Ovary (tissue), 9 donors: ENCODE results near the gene DIPK2B. TPM values are rescaled to one million over a fixed set of nuclear protein-coding genes. Genes with fewer than 3 reads are reported as not detected.

Experiments used
- DNase-seq, 5 donors: peaks; one replicate each; pipeline ENCODE4 v3.0.0-alpha.2; 2019 to 2020
- H3K27ac ChIP-seq, 2 donors: fragments of 200-600 bp; one replicate each; pipeline versions ENCODE4 v1.5.1 to v1.8.0; 2019 to 2022
- H3K27me3 ChIP-seq: fragments of 200-600 bp; one replicate; pipeline ENCODE4 v1.8.0; 2022
- H3K36me3 ChIP-seq: fragments of 200-600 bp; sonication (generic); one replicate; pipeline ENCODE4 v1.5.1; 2019
- H3K4me1 ChIP-seq: one replicate; pipeline ENCODE4 v1.8.1; 2013; ENCODE audit warnings: mild to moderate bottlenecking, moderate library complexity; ENCODE audit not compliant: insufficient read depth
- H3K4me3 ChIP-seq: fragments of 200-600 bp; sonication (generic); one replicate; pipeline ENCODE4 v1.5.1; 2017
- H3K9me3 ChIP-seq, 2 donors: fragments of 200-600 bp in 1 of 2; sonication (generic) in 1 of 2; one replicate each; pipeline versions ENCODE4 v1.5.1 to v1.8.1; 2013 to 2019; ENCODE audit warnings: mild to moderate bottlenecking in 1 of 2, moderate library complexity in 1 of 2
- EP300 ChIP-seq: sonication (generic); formaldehyde crosslinking; IDR thresholded peaks from one replicate; pipeline ENCODE4 v1.6.1; 2017; ENCODE audit warnings: antibody characterized with exemption
- POLR2A ChIP-seq: fragments of 450-650 bp; IDR thresholded peaks from one replicate; pipeline ENCODE4 v1.6.1; 2017; ENCODE audit warnings: antibody characterized with exemption, mild to moderate bottlenecking, moderate library complexity
- WGBS, 3 donors: extraction: QIAGEN DNeasy Blood & Tissue Kit in 1 of 3; methylation state at CpG; one replicate each; pipeline versions ENCODE4 v1.1.5 to v1.1.7; 2013 to 2017; 5-methylcytosine and 5-hydroxymethylcytosine counted together
- intact Hi-C, 4 donors: fragments of 100-400 bp; cut with DNase I; formaldehyde crosslinking; loops; one replicate each; pipeline versions ENCODE4 v1.11.0 to v1.15.1; 2022 to 2023
- polyA plus RNA-seq, 2 donors: library from polyadenylated mRNA; stranded (reverse); fragments of 200-250 nt in 1 of 2; fragments of 350-450 nt in 1 of 2; fragmentation: Illumina TruSeq in 1 of 2; extraction: RNeasy Lipid Tissue Mini Kit (QIAGEN cat#74804) in 1 of 2; gene quantifications; one replicate each; pipeline ENCODE4 v1.2.3, GENCODE V29; 2013 to 2014
- total RNA-seq, 7 donors: library from RNA; depleted of rRNA in 2 of 7; stranded (reverse); fragments of >200 nt in 2 of 7; fragmentation: NEBNext Ultra II Directional in 3 of 7; extraction: Animal tissue kit (Norgen Biotek cat#: 25700) in 3 of 7; gene quantifications; one replicate each; pipeline versions ENCODE4 v1.1.0 to v1.2.4, GENCODE V29; 2016 to 2023
- TF ChIP-seq, protein P1 (sequence below), 3 donors: fragments of 450-650 bp in 2 of 3; fragments of 200-600 bp in 1 of 3; IDR thresholded peaks; one replicate each; pipeline versions ENCODE4 v1.5.1 to v1.8.0; 2016 to 2022; ENCODE audit warnings: antibody characterized with exemption in 3 of 3, mild to moderate bottlenecking in 1 of 3
- donor health status: DM: no; HTN: no; CAD: no; lungs with moderate emphysema.
- donor health status: DM: no; HTN: no; CAD: no.
- donor health status: Bipolar disorder and iron deficiency.
- donor health status: DM: yes; HTN: yes; CAD: no.
- donor health status: DM: no; HTN: no; CAD: no.
- donor health status: DM: yes; HTN: yes; CAD: no.

Gene DIPK2B
- total and polyA plus RNA-seq, 9 donors: 3.6 to 34.1 (median 8.8) TPM

- H3K36me3 ChIP-seq: no peaks in the 10 kb centered on the region
- H3K4me1 ChIP-seq: no peaks in the 10 kb centered on the region
- H3K4me3 ChIP-seq: no peak overlapping the region
- no peak for TF ChIP-seq EP300
- TF ChIP-seq, protein P1, sequence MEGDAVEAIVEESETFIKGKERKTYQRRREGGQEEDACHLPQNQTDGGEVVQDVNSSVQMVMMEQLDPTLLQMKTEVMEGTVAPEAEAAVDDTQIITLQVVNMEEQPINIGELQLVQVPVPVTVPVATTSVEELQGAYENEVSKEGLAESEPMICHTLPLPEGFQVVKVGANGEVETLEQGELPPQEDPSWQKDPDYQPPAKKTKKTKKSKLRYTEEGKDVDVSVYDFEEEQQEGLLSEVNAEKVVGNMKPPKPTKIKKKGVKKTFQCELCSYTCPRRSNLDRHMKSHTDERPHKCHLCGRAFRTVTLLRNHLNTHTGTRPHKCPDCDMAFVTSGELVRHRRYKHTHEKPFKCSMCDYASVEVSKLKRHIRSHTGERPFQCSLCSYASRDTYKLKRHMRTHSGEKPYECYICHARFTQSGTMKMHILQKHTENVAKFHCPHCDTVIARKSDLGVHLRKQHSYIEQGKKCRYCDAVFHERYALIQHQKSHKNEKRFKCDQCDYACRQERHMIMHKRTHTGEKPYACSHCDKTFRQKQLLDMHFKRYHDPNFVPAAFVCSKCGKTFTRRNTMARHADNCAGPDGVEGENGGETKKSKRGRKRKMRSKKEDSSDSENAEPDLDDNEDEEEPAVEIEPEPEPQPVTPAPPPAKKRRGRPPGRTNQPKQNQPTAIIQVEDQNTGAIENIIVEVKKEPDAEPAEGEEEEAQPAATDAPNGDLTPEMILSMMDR (IDR thresholded peaks at IDR 0.05): no peak
- no peak for TF ChIP-seq POLR2A
- 71 to 82% (median 72%) methylated on average over 2 of the region's 2 CpGs for WGBS, 3 donors
- DNase-seq: no peak
- no peaks in the 10 kb centered on the region for H3K27me3 ChIP-seq
- H3K27ac ChIP-seq: no peak overlapping the region
- no peaks in the 10 kb centered on the region for H3K9me3 ChIP-seq
- intact Hi-C loops: loop anchor here in 1 of 4 donors (10.0 kb wide), 1 partner anchor 1219 kb away; no protein-coding TSS in a partner anchor
These were observed 16.5 kb downstream of the DIPK2B start for GRCh38 chrX:45184211-45184610.

DNA sequence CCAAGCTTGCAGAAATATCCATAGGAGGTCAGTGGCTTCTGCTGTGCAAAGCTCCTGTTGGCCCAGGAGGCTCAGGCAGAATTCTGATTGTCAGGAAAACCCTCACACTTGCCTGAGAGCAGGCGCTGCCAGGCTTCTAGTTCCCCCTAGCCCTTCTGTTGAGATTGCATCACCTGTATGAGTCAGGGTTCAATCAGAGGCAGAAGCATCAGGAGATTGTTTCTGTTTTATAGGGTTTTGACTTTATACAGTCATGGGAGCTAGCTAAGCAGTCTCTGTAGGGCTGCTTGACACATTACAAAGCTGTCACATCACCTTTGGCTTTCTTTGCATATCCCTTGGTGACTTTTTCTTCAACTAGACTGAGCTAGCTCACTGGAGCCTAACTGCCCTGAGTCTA is 27.8 kb downstream of the DIPK2B start:
- 26 to 57% (median 52%) methylated on average over 1 of the region's 1 CpG for WGBS, 3 donors
- H3K27ac ChIP-seq: no peak overlapping the region
- H3K27me3 ChIP-seq: no peaks in the 10 kb centered on the region
- intact Hi-C loops: no loop called here
- DNase-seq: no peak
- H3K4me1 ChIP-seq: no peaks in the 10 kb centered on the region
- H3K4me3 ChIP-seq: no peak overlapping the region
- no peaks in the 10 kb centered on the region for H3K36me3 ChIP-seq
- no peaks in the 10 kb centered on the region for H3K9me3 ChIP-seq
- no peak for TF ChIP-seq POLR2A
- TF ChIP-seq EP300: no peak
- TF ChIP-seq, protein P1 (IDR thresholded peaks at IDR 0.05): no peak

GRCh38 chrX:45166781-45167180 is 33.9 kb downstream of the DIPK2B start:
- Histone ChIP-seq H3K27ac (no peak overlapping the region), H3K27me3 (no peaks in the 10 kb centered on the region), H3K9me3 (no peaks in the 10 kb centered on the region), H3K4me3 (no peak overlapping the region), H3K36me3 (no peaks in the 10 kb centered on the region), H3K4me1 (no peaks in the 10 kb centered on the region)
- 45 to 60% (median 57%) methylated on average over 2 of the region's 2 CpGs for WGBS, 3 donors
- no peak for DNase-seq
- TF ChIP-seq EP300 (no peak), POLR2A (no peak)
- TF ChIP-seq, protein P1 (IDR thresholded peaks at IDR 0.05): no peak
- intact Hi-C loops: no loop called here

- 68 to 81% (median 77%) methylated on average over 6 of the region's 6 CpGs for WGBS, 3 donors
- intact Hi-C loops: no loop called here
These were observed 35.0 kb downstream of the DIPK2B start for GRCh38 chrX:45165726-45166125.

More at GRCh38 chrX:45165726-45166125, 35.0 kb downstream of the DIPK2B start:
- H3K9me3 ChIP-seq: no peaks in the 10 kb centered on the region
- no peak overlapping the region for H3K4me3 ChIP-seq
- no peak for DNase-seq
- no peaks in the 10 kb centered on the region for H3K36me3 ChIP-seq
- no peaks in the 10 kb centered on the region for H3K4me1 ChIP-seq
- H3K27ac ChIP-seq: no peak overlapping the region
- H3K27me3 ChIP-seq: no peaks in the 10 kb centered on the region
- TF ChIP-seq, protein P1 (IDR thresholded peaks at IDR 0.05): no peak
- TF ChIP-seq POLR2A: no peak
- TF ChIP-seq EP300: no peak
